Kidney epithelial cell (primary cell): ENCODE measurements around the gene ADAMTS3. TPM values are rescaled to one million over a fixed set of nuclear protein-coding genes. Genes with fewer than 3 reads are reported as not detected.

ENCODE experiments used
- DNase-seq: peaks from one replicate; pipeline ENCODE4 v3.0.0-alpha.2; 2010; ENCODE audit warnings: low read depth
- H3K27me3 ChIP-seq: 2 replicates; pipeline ENCODE4 v1.6.0; 2011; ENCODE audit warnings: low read length; ENCODE audit not compliant: control insufficient read depth, insufficient read depth
- H3K36me3 ChIP-seq: 2 replicates; pipeline ENCODE4 v1.5.1; 2011; ENCODE audit warnings: low read length; ENCODE audit not compliant: control insufficient read depth, insufficient read depth
- H3K4me3 ChIP-seq: 2 replicates; pipeline ENCODE4 v1.5.1; 2011; ENCODE audit warnings: low read depth, mild to moderate bottlenecking, control low read depth, low read length
- CTCF ChIP-seq: IDR thresholded peaks from 2 replicates; pipeline ENCODE4 v1.5.1; 2011; ENCODE audit warnings: mild to moderate bottlenecking, moderate library complexity, low read length, control low read depth, inconsistent platforms; ENCODE audit not compliant: insufficient read depth, poor library complexity, severe bottlenecking
- total RNA-seq: library from RNA; depleted of rRNA; stranded (reverse); fragments of >200 nt; gene quantifications from 2 replicates; pipeline ENCODE4 v1.2.3, GENCODE V29; 2015

ADAMTS3 gene
- total RNA-seq, 1 donor from 2014 or later, result 3.5 TPM

GRCh38 chr4:72301759-72302158 lies 267.3 kb downstream of the ADAMTS3 start:
- Histone ChIP-seq H3K36me3 (no peaks in the 10 kb centered on the region), H3K4me3 (no peak overlapping the region), H3K27me3 (no peaks in the 10 kb centered on the region)
- DNase-seq, result no peak
- no peak for TF ChIP-seq CTCF

GRCh38 chr4:72300126-72300525 lies 268.9 kb downstream of the ADAMTS3 start:
- no peaks in the 10 kb centered on the region for H3K27me3 ChIP-seq
- no peak for DNase-seq
- no peak for TF ChIP-seq CTCF
- H3K4me3 ChIP-seq, result no peak overlapping the region
- H3K36me3 ChIP-seq, result no peaks in the 10 kb centered on the region

GRCh38 chr4:72295966-72296557 lies 273.0 kb downstream of the ADAMTS3 start:
- no peak for DNase-seq
- no peak overlapping the region for H3K4me3 ChIP-seq
- TF ChIP-seq CTCF, result peak; percentile 52
- no peaks in the 10 kb centered on the region for H3K27me3 ChIP-seq
- H3K36me3 ChIP-seq, result no peaks in the 10 kb centered on the region

- H3K27me3 ChIP-seq, result no peaks in the 10 kb centered on the region
- no peak for DNase-seq
- H3K36me3 ChIP-seq, result no peaks in the 10 kb centered on the region
- H3K4me3 ChIP-seq, result no peak overlapping the region
- TF ChIP-seq CTCF, result no peak
Observed at GRCh38 chr4:72290737-72291136, 278.3 kb downstream of the ADAMTS3 start.

DNA sequence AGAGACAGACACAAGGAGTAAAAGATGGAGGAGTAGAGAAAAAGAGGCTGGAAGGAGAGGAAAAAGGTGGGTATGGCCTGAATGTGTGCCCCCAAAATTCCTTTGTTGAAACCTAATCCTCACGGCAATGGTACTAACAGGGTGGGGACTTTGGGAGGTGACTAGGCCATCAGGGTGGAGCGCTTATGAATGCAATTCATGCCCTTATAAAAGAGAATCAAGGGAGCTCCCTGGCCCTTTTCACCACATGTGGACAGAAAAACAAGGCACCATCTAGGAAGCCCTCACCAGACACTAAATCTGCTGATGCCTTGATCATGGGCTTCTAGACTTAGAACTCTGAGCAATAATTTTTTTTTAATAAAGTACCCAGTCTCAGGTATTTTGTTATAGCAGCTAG lies 282.1 kb downstream of the ADAMTS3 start:
- Histone ChIP-seq H3K36me3 (no peaks in the 10 kb centered on the region), H3K4me3 (no peak overlapping the region), H3K27me3 (no peaks in the 10 kb centered on the region)
- TF ChIP-seq CTCF, result no peak
- no peak for DNase-seq

- no peaks in the 10 kb centered on the region for H3K36me3 ChIP-seq
- TF ChIP-seq CTCF, result no peak
- H3K4me3 ChIP-seq, result no peak overlapping the region
- DNase-seq, result peak; percentile 9
- H3K27me3 ChIP-seq, result no peaks in the 10 kb centered on the region
Observed at GRCh38 chr4:72286185-72286584, 282.8 kb downstream of the ADAMTS3 start.
